Measurements from ENCODE around the gene TMEM156. TPM values are rescaled to one million over a fixed set of nuclear protein-coding genes. Genes with fewer than 3 reads are reported as not detected.
"Not testable (repeated sequence)": the region's sequence is repeated elsewhere in the genome, so short reads cannot be mapped to it uniquely, and the experiment has no call there.

Gene TMEM156
- total RNA-seq, 4 donors from 2014 or later, result 0.15 to 9.6 (median 1.1) TPM; not detected in 1

- no peak overlapping the region for H3K27ac ChIP-seq
- intact Hi-C loops (cut with DNase I), result no loop called here
- no peak overlapping the region for H3K4me3 ChIP-seq
- TF ChIP-seq, protein P1, sequence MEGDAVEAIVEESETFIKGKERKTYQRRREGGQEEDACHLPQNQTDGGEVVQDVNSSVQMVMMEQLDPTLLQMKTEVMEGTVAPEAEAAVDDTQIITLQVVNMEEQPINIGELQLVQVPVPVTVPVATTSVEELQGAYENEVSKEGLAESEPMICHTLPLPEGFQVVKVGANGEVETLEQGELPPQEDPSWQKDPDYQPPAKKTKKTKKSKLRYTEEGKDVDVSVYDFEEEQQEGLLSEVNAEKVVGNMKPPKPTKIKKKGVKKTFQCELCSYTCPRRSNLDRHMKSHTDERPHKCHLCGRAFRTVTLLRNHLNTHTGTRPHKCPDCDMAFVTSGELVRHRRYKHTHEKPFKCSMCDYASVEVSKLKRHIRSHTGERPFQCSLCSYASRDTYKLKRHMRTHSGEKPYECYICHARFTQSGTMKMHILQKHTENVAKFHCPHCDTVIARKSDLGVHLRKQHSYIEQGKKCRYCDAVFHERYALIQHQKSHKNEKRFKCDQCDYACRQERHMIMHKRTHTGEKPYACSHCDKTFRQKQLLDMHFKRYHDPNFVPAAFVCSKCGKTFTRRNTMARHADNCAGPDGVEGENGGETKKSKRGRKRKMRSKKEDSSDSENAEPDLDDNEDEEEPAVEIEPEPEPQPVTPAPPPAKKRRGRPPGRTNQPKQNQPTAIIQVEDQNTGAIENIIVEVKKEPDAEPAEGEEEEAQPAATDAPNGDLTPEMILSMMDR (IDR thresholded peaks at IDR 0.05), result no peak
- no peak for TF ChIP-seq POLR2A (IDR thresholded peaks at IDR 0.05)
- no peaks in the 10 kb centered on the region for H3K27me3 ChIP-seq
- H3K4me1 ChIP-seq, result no peaks in the 10 kb centered on the region
- peaks cover 0 to 2% (median 1%) of the 10 kb centered on the region in 3 donors for H3K9me3 ChIP-seq
- DNase-seq, result no peak
- 46 to 59% methylated on average over 2 of the region's 2 CpGs for WGBS, 2 donors
- H3K36me3 ChIP-seq, result no peaks in the 10 kb centered on the region
These were observed 27.5 kb downstream of the TMEM156 start for GRCh38 chr4:39004758-39005157.

- WGBS, 2 donors, result 60 to 80% methylated on average over 1 of the region's 4 CpGs
- intact Hi-C loops (cut with DNase I), result not testable (repeated sequence)
These were observed 30.2 kb downstream of the TMEM156 start for GRCh38 chr4:39002058-39002457.

DNA sequence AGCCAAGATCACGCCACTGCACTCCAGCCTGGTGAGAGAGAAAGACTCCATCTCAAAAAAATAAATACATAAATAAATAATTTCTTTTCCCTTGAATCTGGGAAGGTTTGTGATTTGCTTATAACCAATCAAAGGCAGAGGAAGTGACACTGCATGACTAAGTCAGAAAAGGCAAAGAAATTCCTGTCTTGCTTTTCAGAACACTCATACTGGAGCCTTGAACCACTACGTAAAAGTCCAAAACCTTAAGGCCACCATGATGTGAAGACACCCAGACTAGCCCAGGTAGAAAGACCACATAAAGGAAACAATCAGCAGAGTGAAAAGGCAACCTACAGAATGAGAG, 36.6 kb downstream of the TMEM156 start:
- H3K27me3 ChIP-seq, result no peaks in the 10 kb centered on the region
- H3K9me3 ChIP-seq, result peaks cover 0 to 9% (median 6%) of the 10 kb centered on the region in 3 donors
- no peak overlapping the region for H3K27ac ChIP-seq
- TF ChIP-seq POLR2A (IDR thresholded peaks at IDR 0.05), result no peak
- TF ChIP-seq, protein P1 (IDR thresholded peaks at IDR 0.05), result no peak
- WGBS, 2 donors, result 62 to 81% methylated on average over 2 of the region's 2 CpGs
- intact Hi-C loops (cut with DNase I), result no loop called here
- H3K4me1 ChIP-seq, result no peaks in the 10 kb centered on the region
- H3K36me3 ChIP-seq, result no peaks in the 10 kb centered on the region
- no peak overlapping the region for H3K4me3 ChIP-seq
- DNase-seq, result no peak

More at GRCh38 chr4:39002058-39002457, 30.2 kb downstream of the TMEM156 start:
- H3K27me3 ChIP-seq, H3K4me3 ChIP-seq, H3K36me3 ChIP-seq, H3K4me1 ChIP-seq, H3K9me3 ChIP-seq, DNase-seq, H3K27ac ChIP-seq: not testable (repeated sequence)

- H3K4me1 ChIP-seq, result no peaks in the 10 kb centered on the region
- peaks cover 0 to under 1% (median 0%) of the 10 kb centered on the region in 3 donors for H3K9me3 ChIP-seq
- H3K4me3 ChIP-seq, result no peak overlapping the region
- no peaks in the 10 kb centered on the region for H3K27me3 ChIP-seq
- no peak overlapping the region for H3K27ac ChIP-seq
- WGBS, 2 donors, result 90 to 95% methylated on average over 4 of the region's 4 CpGs
- no peak for TF ChIP-seq POLR2A (IDR thresholded peaks at IDR 0.05)
- TF ChIP-seq, protein P1 (IDR thresholded peaks at IDR 0.05), result no peak
- no peak for DNase-seq
- H3K36me3 ChIP-seq, result no peaks in the 10 kb centered on the region
- intact Hi-C loops (cut with DNase I), result no loop called here
These were observed 38.1 kb downstream of the TMEM156 start for GRCh38 chr4:38994135-38994534.

DNA sequence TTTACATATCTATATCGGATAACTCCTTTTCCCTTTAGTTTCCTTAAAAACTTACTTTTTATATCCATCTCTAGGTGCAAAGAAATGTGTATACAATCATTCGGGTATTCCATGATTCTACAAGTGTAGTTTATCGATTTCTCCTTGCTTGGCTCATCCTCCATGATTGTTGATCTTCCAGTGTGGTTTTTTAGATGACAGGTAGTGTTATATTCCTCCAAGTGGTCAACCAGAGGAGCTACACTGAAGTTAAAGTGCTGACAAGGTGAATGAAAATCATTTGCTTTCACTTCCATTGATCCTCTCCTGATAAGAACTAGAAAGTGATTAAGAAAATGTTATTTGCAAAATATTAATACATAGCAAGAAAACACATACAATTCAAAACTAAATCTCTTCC, 38.5 kb downstream of the TMEM156 start:
- Histone ChIP-seq H3K4me1 (no peaks in the 10 kb centered on the region), H3K27ac (no peak overlapping the region), H3K9me3 (no peaks in the 10 kb centered on the region), H3K4me3 (no peak overlapping the region), H3K36me3 (no peaks in the 10 kb centered on the region), H3K27me3 (no peaks in the 10 kb centered on the region)
- intact Hi-C loops (cut with DNase I), result no loop called here
- DNase-seq, result no peak
- WGBS, 2 donors, result 91 to 97% methylated on average over 3 of the region's 3 CpGs
- TF ChIP-seq POLR2A (IDR thresholded peaks at IDR 0.05), result no peak
- TF ChIP-seq, protein P1 (IDR thresholded peaks at IDR 0.05), result peak in 1 of 6 experiments; percentile 22

- no peak for DNase-seq
- 85 to 86% methylated on average over 4 to 5 of the region's 5 CpGs for WGBS, 2 donors
- Histone ChIP-seq H3K36me3 (no peaks in the 10 kb centered on the region), H3K27me3 (no peaks in the 10 kb centered on the region), H3K9me3 (no peaks in the 10 kb centered on the region), H3K4me1 (no peaks in the 10 kb centered on the region), H3K4me3 (no peak overlapping the region), H3K27ac (no peak overlapping the region)
- TF ChIP-seq POLR2A (IDR thresholded peaks at IDR 0.05), result no peak
- TF ChIP-seq, protein P1 (IDR thresholded peaks at IDR 0.05), result no peak
- intact Hi-C loops (cut with DNase I), result no loop called here
These were observed 42.0 kb downstream of the TMEM156 start for GRCh38 chr4:38990241-38990640.

Data from esophagus squamous epithelium (tissue), 5 donors.